ENCODE data around the gene COPS7A. TPM values are rescaled to one million over a fixed set of nuclear protein-coding genes. Genes with fewer than 3 reads are reported as not detected.

Gene COPS7A
- total and polyA plus RNA-seq, 9 of the 15 experiments (the other 6 are each of a cell fraction or from before 2014, with no cell fraction given) = 12.7 to 36.0 (median 24.3) TPM

DNA sequence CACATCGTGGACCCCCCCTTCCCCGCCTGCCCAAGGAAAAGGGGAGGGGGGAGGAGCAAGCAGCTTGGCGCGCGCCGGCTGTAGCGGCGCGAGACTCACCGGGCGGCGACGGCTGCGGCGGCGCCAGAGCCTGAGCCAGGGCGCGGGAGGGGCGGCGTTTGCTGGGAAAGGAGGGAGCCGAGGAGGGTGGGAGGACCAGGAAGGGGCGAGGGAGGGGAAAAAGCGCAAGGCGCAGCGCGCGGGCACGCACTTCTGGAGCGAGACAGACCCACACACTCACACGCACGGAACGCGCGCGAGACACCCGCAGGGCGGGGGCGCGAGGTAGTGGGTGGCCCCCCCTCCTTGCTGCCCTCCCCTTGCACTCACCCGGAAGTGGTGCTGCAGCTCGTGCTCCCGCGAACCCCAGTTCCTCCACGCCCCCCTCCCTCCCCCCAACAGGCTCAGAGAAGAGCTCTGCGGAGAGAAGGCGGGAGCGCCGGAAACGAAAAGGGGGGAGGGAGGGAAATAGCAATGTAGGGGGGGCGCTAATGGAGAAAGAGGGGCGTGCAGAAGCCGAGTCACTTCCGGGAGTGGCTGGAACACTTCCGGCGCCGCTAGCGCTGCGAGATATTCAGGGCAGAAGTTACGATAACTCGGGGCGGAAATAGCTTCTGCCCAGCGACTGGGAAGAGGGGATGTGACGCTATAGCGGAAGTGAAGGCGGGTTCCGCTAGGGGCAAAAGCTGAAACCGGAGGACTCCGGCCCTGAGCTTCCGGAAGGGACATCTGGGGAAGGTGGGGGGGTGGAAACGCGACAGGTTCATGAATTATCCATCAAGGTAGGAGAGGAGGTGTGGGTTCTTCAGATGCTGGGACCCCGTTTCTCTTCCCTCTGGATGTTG, 34.6 kb upstream of the COPS7A start, which contains the start of gene ZNF384 (continued):
- TF ChIP-seq MIER1 (IDR thresholded peaks at IDR 0.05; ENCODE audit: low read depth) (no peak), HCFC1 (IDR thresholded peaks at IDR 0.05; ENCODE audit: low read depth, low read length) (peak; percentile 91), ZNF695 (CRISPR knock-in tag; IDR thresholded peaks at IDR 0.05) (no peak), POLR3A (IDR thresholded peaks at IDR 0.05; ENCODE audit: borderline replicate concordance, extremely low read depth, insufficient read depth, insufficient read length) (no peak), DACH1 (IDR thresholded peaks at IDR 0.05; ENCODE audit: partially characterized antibody) (no peak), ASH1L (IDR thresholded peaks at IDR 0.05; ENCODE audit: borderline replicate concordance, low read depth, partially characterized antibody) (peak; percentile 86), MAFF (IDR thresholded peaks at IDR 0.05; ENCODE audit: low read length) (no peak), ZNF696 (CRISPR knock-in tag; conservative IDR thresholded peaks at IDR 0.05) (no peak), ZFP1 (CRISPR knock-in tag; IDR thresholded peaks at IDR 0.05) (no peak), STAG1 (CRISPR knock-in tag; IDR thresholded peaks at IDR 0.05; ENCODE audit: borderline replicate concordance) (no peak; the same call in 1 of the 2 replicates), HSF4 (CRISPR knock-in tag; IDR thresholded peaks at IDR 0.05; ENCODE audit: borderline replicate concordance) (no peak), BDP1 (IDR thresholded peaks at IDR 0.05; ENCODE audit: insufficient read depth, insufficient read length) (no peak), ZNF212 (CRISPR knock-in tag; IDR thresholded peaks at IDR 0.05) (no peak), YY1 (IDR thresholded peaks at IDR 0.05; ENCODE audit: borderline replicate concordance in 1 of 3, control insufficient read depth in 1 of 3, extremely low read depth in 1 of 3, insufficient read depth in 3 of 3, insufficient read length in 1 of 3, insufficient replicate concordance in 2 of 3, low read depth in 1 of 3, low read length in 2 of 3) (peak in 1 of 3 experiments; percentile 58), SP1 (CRISPR knock-in tag; IDR thresholded peaks at IDR 0.05) (peak; percentile 85), HDGF (IDR thresholded peaks at IDR 0.05) (no peak), HDAC8 (tag; IDR thresholded peaks at IDR 0.05) (no peak), ZNF584 (CRISPR knock-in tag; IDR thresholded peaks at IDR 0.05; ENCODE audit: low read depth) (no peak), BRF1 (IDR thresholded peaks at IDR 0.05; ENCODE audit: borderline replicate concordance, extremely low read depth, insufficient read length) (no peak)
- TF ChIP-seq, protein P1, sequence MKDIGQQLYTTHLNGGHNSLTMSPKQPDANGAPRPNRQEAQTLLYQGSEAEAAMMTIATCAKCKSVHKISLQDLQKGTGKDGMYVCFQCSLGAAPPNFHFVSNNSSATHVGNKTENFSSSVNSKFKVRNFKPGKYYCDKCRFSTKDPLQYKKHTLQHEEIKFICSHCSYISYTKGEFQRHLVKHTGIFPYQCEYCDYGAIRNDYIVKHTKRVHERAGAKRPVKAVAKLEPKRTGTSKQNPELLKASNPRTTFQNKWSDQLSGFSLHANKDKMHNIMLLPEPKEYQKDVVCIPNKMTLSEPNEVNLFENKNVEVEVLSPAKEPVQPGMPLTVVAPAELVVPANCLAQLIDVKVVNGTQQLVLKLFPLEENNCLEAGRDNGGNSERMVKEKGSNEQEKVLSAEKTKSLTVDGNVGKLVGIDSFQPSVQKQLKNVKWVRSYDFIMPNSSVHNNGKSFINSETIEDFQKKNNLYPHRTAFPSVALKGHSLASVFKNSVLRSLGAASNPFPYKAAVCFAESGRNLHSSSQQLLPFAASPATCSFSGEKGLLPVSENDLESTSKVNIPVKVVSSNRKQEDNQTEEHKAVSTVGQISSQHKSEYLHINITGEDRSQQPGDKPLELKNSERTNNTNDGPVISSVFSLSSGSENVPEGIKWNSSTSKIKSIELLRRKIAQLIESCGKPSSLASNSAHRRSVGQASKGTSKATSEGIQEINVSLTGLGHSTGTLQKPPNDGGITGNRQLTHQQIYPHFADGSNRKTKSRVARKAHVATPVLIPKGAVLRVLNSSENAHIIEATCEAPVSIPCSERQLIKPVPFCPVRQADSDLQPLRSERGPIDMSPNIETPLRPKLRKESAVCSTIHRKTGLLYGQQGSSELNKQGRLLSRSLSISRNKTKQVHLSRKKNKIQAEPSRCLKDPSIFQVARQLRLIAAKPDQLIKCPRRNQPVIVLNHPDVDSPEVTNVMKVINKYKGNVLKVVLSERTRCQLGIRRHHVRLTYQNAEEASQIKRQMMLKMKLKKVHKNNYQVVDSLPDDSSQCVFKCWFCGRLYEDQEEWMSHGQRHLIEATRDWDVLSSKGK (CRISPR knock-in tag; IDR thresholded peaks at IDR 0.05) = no peak
- TF ChIP-seq, protein P2, sequence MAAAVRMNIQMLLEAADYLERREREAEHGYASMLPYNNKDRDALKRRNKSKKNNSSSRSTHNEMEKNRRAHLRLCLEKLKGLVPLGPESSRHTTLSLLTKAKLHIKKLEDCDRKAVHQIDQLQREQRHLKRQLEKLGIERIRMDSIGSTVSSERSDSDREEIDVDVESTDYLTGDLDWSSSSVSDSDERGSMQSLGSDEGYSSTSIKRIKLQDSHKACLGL (CRISPR knock-in tag; IDR thresholded peaks at IDR 0.05; ENCODE audit: borderline replicate concordance, poor library complexity, severe bottlenecking) = no peak
- TF ChIP-seq, protein P3, sequence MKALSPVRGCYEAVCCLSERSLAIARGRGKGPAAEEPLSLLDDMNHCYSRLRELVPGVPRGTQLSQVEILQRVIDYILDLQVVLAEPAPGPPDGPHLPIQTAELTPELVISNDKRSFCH (CRISPR knock-in tag; IDR thresholded peaks at IDR 0.05) = no peak
- TF ChIP-seq, protein P3 (tag; IDR thresholded peaks at IDR 0.05) = no peak

Measured in K562 (cell line).